HepG2 (cell line): Measurements from ENCODE around the gene TMEM95. TPM values are rescaled to one million over a fixed set of nuclear protein-coding genes. Genes with fewer than 3 reads are reported as not detected.
A peak's percentile ranks its signal among the peaks of the same experiment; 100 is the strongest.

ENCODE experiments used
- ATAC-seq: fragments of 200-7000 bp; cut with Tn5 transposase; 3 replicates; pipeline ENCODE4 v1.9.1; 2020; ENCODE audit warnings: mild to moderate bottlenecking, moderate library complexity
- BruUV-seq: library from RNA; stranded (reverse); fragments of 400-500 nt; replicated peaks from 2 replicates; lab custom pipeline; 2021; lab: Mats Ljungman, UMichigan
- CTCF ChIA-PET: fragments of 300-600 bp; formaldehyde crosslinking; extraction: SDS; loops from one replicate; lab custom pipeline; 2021; ENCODE audit warnings: low total read pairs, inconsistent platforms, low intra/inter-chr PET ratio; lab: Yijun Ruan, JAX
- POLR2A ChIA-PET: fragments of 350-600 bp; sonication (Branson Sonifier 250); formaldehyde crosslinking; loops from one replicate; lab custom pipeline; 2020; ENCODE audit warnings: antibody characterized with exemption, inconsistent platforms; lab: Yijun Ruan, JAX
- DNase-seq: peaks from one replicate; pipeline ENCODE4 v3.0.0-alpha.2; 2015; ENCODE audit warnings: low spot score
- FAIRE-seq: peaks from 3 replicates; lab custom pipeline; 2011; peaks lifted over from hg19 to GRCh38; lab: Jason Lieb, UNC
- H2AFZ ChIP-seq: one replicate; pipeline ENCODE4 v1.6.1; 2011; ENCODE audit warnings: low read length, inconsistent platforms
- H3K27ac ChIP-seq: fragments of 300-600 bp; 3 replicates; pipeline ENCODE4 v1.8.0; 2011; ENCODE audit warnings: mixed run types, mild to moderate bottlenecking, mixed read lengths, low read length, inconsistent platforms; ENCODE audit not compliant: insufficient read depth; ENCODE audit errors: extremely low read length
- H3K27me3 ChIP-seq, 2 experiments: fragments of 200-600 bp in 1 of 2; 2 replicates in 1 of 2; 3 replicates in 1 of 2; pipeline versions ENCODE4 v1.6.0 to v1.8.0; 2011; ENCODE audit warnings: low read length in 2 of 2, mild to moderate bottlenecking in 2 of 2, moderate library complexity in 2 of 2, inconsistent platforms in 1 of 2; ENCODE audit not compliant: insufficient read depth in 2 of 2, control insufficient read depth in 1 of 2
- H3K36me3 ChIP-seq, 2 experiments: fragments of 200-600 bp in 1 of 2; replicated peaks in 1 of 2; 2 replicates in 1 of 2; 3 replicates in 1 of 2; pipeline versions ENCODE4 v1.5.1 to v1.8.0; 2011; ENCODE audit warnings: low read length in 2 of 2, inconsistent platforms in 1 of 2; ENCODE audit not compliant: insufficient read depth in 2 of 2, control insufficient read depth in 1 of 2
- H3K4me1 ChIP-seq: 2 replicates; pipeline ENCODE4 v1.5.1; 2012; ENCODE audit warnings: low read length, inconsistent platforms; ENCODE audit not compliant: insufficient read depth
- H3K4me2 ChIP-seq: 2 replicates; pipeline ENCODE4 v1.6.0; 2011; ENCODE audit warnings: low read depth, low read length, inconsistent platforms
- H3K4me3 ChIP-seq, 3 experiments: fragments of 200-600 bp in 1 of 3; sonication (generic), shearing (Covaris generic) in 1 of 3; replicated peaks in 1 of 3; 2 replicates each; pipeline ENCODE4 v1.5.1; 2011 to 2016; ENCODE audit warnings: low read length in 3 of 3, inconsistent platforms in 2 of 3, low read depth in 2 of 3, mild to moderate bottlenecking in 2 of 3, control low read depth in 1 of 3, mixed read lengths in 1 of 3; ENCODE audit not compliant: insufficient read depth in 1 of 3
- H3K79me2 ChIP-seq: one replicate; pipeline ENCODE4 v1.6.1; 2011; ENCODE audit warnings: low read length, inconsistent platforms; ENCODE audit not compliant: insufficient read depth
- H3K9ac ChIP-seq: 2 replicates; pipeline ENCODE4 v1.6.0; 2011; ENCODE audit warnings: mild to moderate bottlenecking, low read depth, low read length, inconsistent platforms; ENCODE audit not compliant: insufficient read depth
- H3K9me3 ChIP-seq: 2 replicates; pipeline ENCODE4 v1.5.1; 2012; ENCODE audit warnings: mild to moderate bottlenecking, low read length
- H4K20me1 ChIP-seq: 2 replicates; pipeline ENCODE4 v1.6.0; 2011; ENCODE audit warnings: inconsistent platforms, mild to moderate bottlenecking, low read length, moderate library complexity; ENCODE audit not compliant: insufficient read depth
- CEBPB ChIP-seq: IDR thresholded peaks from 2 replicates; pipeline ENCODE4 v1.6.1; 2011; ENCODE audit warnings: low read depth, low read length, improper control_type of control experiment, borderline replicate concordance
- MED8 ChIP-seq: sonication (generic); formaldehyde crosslinking; IDR thresholded peaks from 2 replicates; pipeline ENCODE4 v1.8.1; 2023; ENCODE audit warnings: mild to moderate bottlenecking, missing genetic modification reagents; ENCODE audit not compliant: insufficient replicate concordance
- NR2F2 ChIP-seq: IDR thresholded peaks from 2 replicates; pipeline ENCODE4 v1.6.1; 2012; ENCODE audit warnings: low read depth, inconsistent platforms, borderline replicate concordance
- TAF1 ChIP-seq: sonication (generic); formaldehyde crosslinking; IDR thresholded peaks from 2 replicates; pipeline ENCODE4 v1.4.0; 2020; ENCODE audit warnings: missing genetic modification reagents
- ZC3H13 ChIP-seq: sonication (generic); formaldehyde crosslinking; IDR thresholded peaks from 2 replicates; pipeline ENCODE4 v1.8.1; 2023; ENCODE audit warnings: mild to moderate bottlenecking, missing genetic modification reagents, moderate library complexity
- ZFY ChIP-seq: sonication (generic); formaldehyde crosslinking; IDR thresholded peaks from 2 replicates; pipeline ENCODE4 v1.4.0; 2020; ENCODE audit warnings: missing genetic modification reagents
- ZIK1 ChIP-seq: sonication (generic); formaldehyde crosslinking; IDR thresholded peaks from 2 replicates; pipeline ENCODE4 v1.5.0; 2020; ENCODE audit warnings: mild to moderate bottlenecking, low read depth, missing genetic modification reagents, borderline replicate concordance
- ZNF766 ChIP-seq: sonication (generic); formaldehyde crosslinking; IDR thresholded peaks from 2 replicates; pipeline ENCODE4 v1.5.0; 2020; ENCODE audit warnings: missing genetic modification reagents, borderline replicate concordance
- ZNF788 ChIP-seq: sonication (generic); formaldehyde crosslinking; IDR thresholded peaks from 2 replicates; pipeline ENCODE4 v1.5.0; 2020; ENCODE audit warnings: mild to moderate bottlenecking, missing genetic modification reagents, borderline replicate concordance
- WGBS: methylation state at CpG from one replicate; pipeline ENCODE4 v1.1.6; 2017; ENCODE audit warnings: low lambda C conversion rate; 5-methylcytosine and 5-hydroxymethylcytosine counted together
- in situ Hi-C: cut with HindIII; loops from 2 replicates; pipeline ENCODE4 v1.10.0; 2017; ENCODE audit warnings: low pct_unique_long_range_greater_than_20kb; ENCODE audit not compliant: extremely low pct_ligation_motif_present
- intact Hi-C: fragments of 100-400 bp; cut with micrococcal nuclease; formaldehyde crosslinking; loops from one replicate; pipeline ENCODE4 v1.10.0; 2022; ENCODE audit not compliant: unreplicated experiment
- polyA plus RNA-seq, 8 experiments: library from polyadenylated mRNA; depleted of rRNA in 3 of 8; stranded (reverse) in 7 of 8; unstranded in 1 of 8; fragments of >200 nt; fragmentation: Illumina TruSeq in 4 of 8; extraction: Trizol in 4 of 8; gene quantifications; 2 replicates each; pipeline versions ENCODE4 v1.2.1 to v1.2.3, GENCODE V29; 2011 to 2016; ENCODE audit warnings: low read depth in 4 of 8, missing spikeins in 1 of 8, mixed read lengths in 1 of 8; ENCODE audit not compliant: insufficient read depth in 1 of 8
- total RNA-seq, 5 experiments: library from RNA; depleted of rRNA; stranded (reverse); fragments of >200 nt; fragmentation: Illumina TruSeq; extraction: Trizol; gene quantifications; 2 replicates each; pipeline ENCODE4 v1.2.3, GENCODE V29; 2016; ENCODE audit warnings: low read depth in 1 of 5
- TF ChIP-seq, protein P1 (sequence below): sonication (generic); formaldehyde crosslinking; IDR thresholded peaks from 2 replicates; pipeline ENCODE4 v1.4.0; 2020; ENCODE audit warnings: missing genetic modification reagents, borderline replicate concordance
- TF ChIP-seq, protein P2 (sequence below): sonication (generic); formaldehyde crosslinking; IDR thresholded peaks from 2 replicates; pipeline ENCODE4 v1.8.0; 2022; ENCODE audit warnings: low read depth, missing genetic modification reagents
- TF ChIP-seq, protein P3 (sequence below), 2 experiments: sonication (generic) in 1 of 2; formaldehyde crosslinking in 1 of 2; IDR thresholded peaks; 2 replicates each; pipeline versions ENCODE4 v1.4.0 to v1.6.1; 2016 to 2020; ENCODE audit warnings: borderline replicate concordance in 1 of 2, low read depth in 1 of 2, mild to moderate bottlenecking in 1 of 2, missing genetic modification reagents in 1 of 2

TMEM95 gene
- total and polyA plus RNA-seq, 2 of the 13 experiments (the other 11 are each of a cell fraction or from before 2014, with no cell fraction given) = not detected

DNA sequence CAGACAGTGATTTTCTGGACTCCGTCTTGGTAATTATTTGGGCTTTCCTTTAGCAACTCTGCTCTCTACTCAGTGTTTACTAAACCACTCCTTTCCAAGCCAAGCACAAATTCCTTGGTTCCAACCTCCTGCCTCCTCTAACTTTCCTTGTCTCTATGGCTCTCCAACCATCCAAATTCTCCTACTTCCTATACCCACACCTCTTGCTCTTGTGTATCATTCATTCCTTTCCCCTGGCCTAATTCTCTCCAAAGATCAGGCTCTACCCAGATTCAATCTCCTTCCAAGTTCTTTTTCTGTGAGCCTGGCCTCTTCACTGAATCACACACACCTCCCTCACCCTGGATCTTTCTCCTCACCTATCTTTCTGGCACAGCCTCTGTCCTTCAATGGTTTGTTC lies 26.9 kb upstream of the TMEM95 start (continued):
- TF ChIP-seq, protein P1, sequence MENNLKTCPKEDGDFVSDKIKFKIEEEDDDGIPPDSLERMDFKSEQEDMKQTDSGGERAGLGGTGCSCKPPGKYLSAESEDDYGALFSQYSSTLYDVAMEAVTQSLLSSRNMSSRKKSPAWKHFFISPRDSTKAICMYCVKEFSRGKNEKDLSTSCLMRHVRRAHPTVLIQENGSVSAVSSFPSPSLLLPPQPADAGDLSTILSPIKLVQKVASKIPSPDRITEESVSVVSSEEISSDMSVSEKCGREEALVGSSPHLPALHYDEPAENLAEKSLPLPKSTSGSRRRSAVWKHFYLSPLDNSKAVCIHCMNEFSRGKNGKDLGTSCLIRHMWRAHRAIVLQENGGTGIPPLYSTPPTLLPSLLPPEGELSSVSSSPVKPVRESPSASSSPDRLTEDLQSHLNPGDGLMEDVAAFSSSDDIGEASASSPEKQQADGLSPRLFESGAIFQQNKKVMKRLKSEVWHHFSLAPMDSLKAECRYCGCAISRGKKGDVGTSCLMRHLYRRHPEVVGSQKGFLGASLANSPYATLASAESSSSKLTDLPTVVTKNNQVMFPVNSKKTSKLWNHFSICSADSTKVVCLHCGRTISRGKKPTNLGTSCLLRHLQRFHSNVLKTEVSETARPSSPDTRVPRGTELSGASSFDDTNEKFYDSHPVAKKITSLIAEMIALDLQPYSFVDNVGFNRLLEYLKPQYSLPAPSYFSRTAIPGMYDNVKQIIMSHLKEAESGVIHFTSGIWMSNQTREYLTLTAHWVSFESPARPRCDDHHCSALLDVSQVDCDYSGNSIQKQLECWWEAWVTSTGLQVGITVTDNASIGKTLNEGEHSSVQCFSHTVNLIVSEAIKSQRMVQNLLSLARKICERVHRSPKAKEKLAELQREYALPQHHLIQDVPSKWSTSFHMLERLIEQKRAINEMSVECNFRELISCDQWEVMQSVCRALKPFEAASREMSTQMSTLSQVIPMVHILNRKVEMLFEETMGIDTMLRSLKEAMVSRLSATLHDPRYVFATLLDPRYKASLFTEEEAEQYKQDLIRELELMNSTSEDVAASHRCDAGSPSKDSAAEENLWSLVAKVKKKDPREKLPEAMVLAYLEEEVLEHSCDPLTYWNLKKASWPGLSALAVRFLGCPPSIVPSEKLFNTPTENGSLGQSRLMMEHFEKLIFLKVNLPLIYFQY (CRISPR knock-in tag) = no peak
- TF ChIP-seq TAF1 (CRISPR knock-in tag) = no peak
- TF ChIP-seq, protein P2, sequence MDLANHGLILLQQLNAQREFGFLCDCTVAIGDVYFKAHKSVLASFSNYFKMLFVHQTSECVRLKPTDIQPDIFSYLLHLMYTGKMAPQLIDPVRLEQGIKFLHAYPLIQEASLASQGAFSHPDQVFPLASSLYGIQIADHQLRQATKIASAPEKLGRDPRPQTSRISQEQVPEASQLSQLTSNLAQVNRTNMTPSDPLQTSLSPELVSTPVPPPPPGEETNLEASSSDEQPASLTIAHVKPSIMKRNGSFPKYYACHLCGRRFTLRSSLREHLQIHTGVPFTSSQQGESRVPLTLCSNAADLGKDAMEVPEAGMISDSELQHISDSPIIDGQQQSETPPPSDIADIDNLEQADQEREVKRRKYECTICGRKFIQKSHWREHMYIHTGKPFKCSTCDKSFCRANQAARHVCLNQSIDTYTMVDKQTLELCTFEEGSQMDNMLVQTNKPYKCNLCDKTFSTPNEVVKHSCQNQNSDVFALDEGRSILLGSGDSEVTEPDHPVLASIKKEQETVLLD (CRISPR knock-in tag) = no peak
- TF ChIP-seq ZNF788 (CRISPR knock-in tag) = no peak
- no peak for TF ChIP-seq CEBPB
- TF ChIP-seq NR2F2 = no peak

DNA sequence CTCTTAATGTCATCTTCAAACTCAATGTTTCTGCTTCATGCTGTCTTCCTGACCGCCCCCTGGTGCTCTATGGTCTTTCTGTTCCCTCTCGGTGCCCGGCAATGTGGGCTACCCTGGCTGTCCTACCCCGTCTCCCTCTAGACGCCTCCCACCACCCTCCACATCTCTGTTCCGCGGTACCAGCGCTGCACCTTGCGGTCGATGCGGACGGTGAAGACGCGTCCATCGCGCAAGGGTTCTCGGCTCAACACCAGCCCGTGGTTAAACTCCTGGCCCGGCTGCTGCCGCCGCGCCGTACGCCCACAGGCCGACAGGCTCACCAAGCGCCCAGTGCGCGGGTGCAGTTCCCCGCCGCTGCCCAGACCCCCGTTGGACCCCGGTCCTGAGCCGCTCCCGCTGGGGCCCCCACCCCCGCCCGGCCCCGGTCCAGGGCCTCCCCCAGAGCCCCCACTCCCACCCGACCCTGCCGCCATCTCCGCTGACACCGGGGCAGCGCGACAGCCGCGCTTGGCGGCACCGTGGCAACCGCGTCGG lies 26.0 kb upstream of the TMEM95 start, which contains the start of gene NEURL4:
Gene NEURL4 (minus strand): TSS at position 496 of the 534 bp plus-strand sequence. CDS start 23 bp downstream, at position 473.
- Histone ChIP-seq H3K4me1 (peaks cover 24% of the 10 kb centered on the region), H3K9ac (peak within 1 kb of the TSS; percentile 83), H3K9me3 (no peaks in the 10 kb centered on the region), H3K4me2 (peak within 1 kb of the TSS; percentile 91), H3K36me3 (peaks cover 4 to 21% of the 10 kb centered on the region in 2 experiments), H3K27me3 (peaks cover 0 to 4% of the 10 kb centered on the region in 2 experiments; a peak in 2 of 5 replicates), H3K4me3 (peak within 1 kb of the TSS; percentile 90 to 97 (median 91)), H3K79me2 (peaks cover 12% of the 10 kb centered on the region), H2AFZ (peak within 1 kb of the TSS; percentile 68), H4K20me1 (no peaks in the 10 kb centered on the region), H3K27ac (peak within 1 kb of the TSS; percentile 63)
- ChIA-PET POLR2A (interaction anchor here (0.6 to 2.7 kb wide), 31 partner anchors 8 to 727 kb away, joined by 3 to 47 read pairs (median 4); partner anchors contain the start of genes ACADVL, ASGR1, ASGR2 and CTDNEP1), CTCF (no interaction called here)
- no peak for FAIRE-seq
- intact Hi-C loops (loop anchor here (1.0 to 2.0 kb wide), 2 partner anchors 22 to 116 kb away; partner anchors contain the start of gene CHRNB1), in situ Hi-C loops (no loop called here)
- under 1% methylated on average over 28 of the region's 50 CpGs for WGBS
- peak; percentile 53 for ATAC-seq
- no peak for DNase-seq
- BruUV-seq = no TSS peak
- peak; percentile 52; the same call in 1 of the 2 replicates for TF ChIP-seq ZFY (CRISPR knock-in tag)
- peak; percentile 45; the same call in 1 of the 2 replicates for TF ChIP-seq ZC3H13 (CRISPR knock-in tag)
- 0 out of 2 replicates have a peak, but pooled peaks have one; percentile 15 for TF ChIP-seq ZNF766 (CRISPR knock-in tag)
- TF ChIP-seq MED8 (CRISPR knock-in tag) = peak; percentile 3
- TF ChIP-seq, protein P3, sequence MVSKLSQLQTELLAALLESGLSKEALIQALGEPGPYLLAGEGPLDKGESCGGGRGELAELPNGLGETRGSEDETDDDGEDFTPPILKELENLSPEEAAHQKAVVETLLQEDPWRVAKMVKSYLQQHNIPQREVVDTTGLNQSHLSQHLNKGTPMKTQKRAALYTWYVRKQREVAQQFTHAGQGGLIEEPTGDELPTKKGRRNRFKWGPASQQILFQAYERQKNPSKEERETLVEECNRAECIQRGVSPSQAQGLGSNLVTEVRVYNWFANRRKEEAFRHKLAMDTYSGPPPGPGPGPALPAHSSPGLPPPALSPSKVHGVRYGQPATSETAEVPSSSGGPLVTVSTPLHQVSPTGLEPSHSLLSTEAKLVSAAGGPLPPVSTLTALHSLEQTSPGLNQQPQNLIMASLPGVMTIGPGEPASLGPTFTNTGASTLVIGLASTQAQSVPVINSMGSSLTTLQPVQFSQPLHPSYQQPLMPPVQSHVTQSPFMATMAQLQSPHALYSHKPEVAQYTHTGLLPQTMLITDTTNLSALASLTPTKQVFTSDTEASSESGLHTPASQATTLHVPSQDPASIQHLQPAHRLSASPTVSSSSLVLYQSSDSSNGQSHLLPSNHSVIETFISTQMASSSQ (IDR thresholded peaks at IDR 0.05; ENCODE audit: low read depth) = no peak
- TF ChIP-seq, protein P3 (CRISPR knock-in tag; IDR thresholded peaks at IDR 0.05; ENCODE audit: borderline replicate concordance) = no peak
- TF ChIP-seq ZIK1 (CRISPR knock-in tag) = no peak
